Activated T-helper 2 cell treated with anti-CD3 and anti-CD28 coated beads, Interferon-gamma antibody, Interleukin-2, Interleukin-4, amounts not matched to agents 10 μg/mL and 5 μg/mL and 100 μg/mL, durations not matched to agents 14 hours and 24 hours and 36 hours (primary cell): ENCODE results near the gene FLNC. TPM values are rescaled to one million over a fixed set of nuclear protein-coding genes. Genes with fewer than 3 reads are reported as not detected.

Source experiments
- DNase-seq: peaks from one replicate; pipeline ENCODE4 v3.0.0; 2021; ENCODE audit warnings: low spot score
- H3K27ac Mint-ChIP-seq: one replicate; pipeline ENCODE4 v1.8.0; 2021; ENCODE audit warnings: mixed read lengths
- H3K27me3 Mint-ChIP-seq: one replicate; pipeline ENCODE4 v1.8.0; 2021; ENCODE audit warnings: low read depth, mixed read lengths
- H3K36me3 Mint-ChIP-seq: one replicate; pipeline ENCODE4 v1.8.0; 2021; ENCODE audit warnings: low read depth, mixed read lengths
- H3K4me1 Mint-ChIP-seq: one replicate; pipeline ENCODE4 v1.8.0; 2021; ENCODE audit warnings: low read depth, mixed read lengths
- H3K4me3 Mint-ChIP-seq: one replicate; pipeline ENCODE4 v1.8.0; 2021; ENCODE audit warnings: low read depth, mild to moderate bottlenecking, moderate library complexity, mixed read lengths
- H3K9me3 Mint-ChIP-seq: one replicate; pipeline ENCODE4 v1.8.0; 2021; ENCODE audit warnings: mixed read lengths
- intact Hi-C: fragments of 100-400 bp; cut with micrococcal nuclease; formaldehyde crosslinking; loops from one replicate; pipeline ENCODE4 v1.15.1; 2023
- total RNA-seq: library from RNA; stranded (reverse); gene quantifications from 2 replicates; pipeline ENCODE4 v1.2.3, GENCODE V29; 2022

FLNC gene
- total RNA-seq, 1 donor from 2014 or later = not detected

DNA sequence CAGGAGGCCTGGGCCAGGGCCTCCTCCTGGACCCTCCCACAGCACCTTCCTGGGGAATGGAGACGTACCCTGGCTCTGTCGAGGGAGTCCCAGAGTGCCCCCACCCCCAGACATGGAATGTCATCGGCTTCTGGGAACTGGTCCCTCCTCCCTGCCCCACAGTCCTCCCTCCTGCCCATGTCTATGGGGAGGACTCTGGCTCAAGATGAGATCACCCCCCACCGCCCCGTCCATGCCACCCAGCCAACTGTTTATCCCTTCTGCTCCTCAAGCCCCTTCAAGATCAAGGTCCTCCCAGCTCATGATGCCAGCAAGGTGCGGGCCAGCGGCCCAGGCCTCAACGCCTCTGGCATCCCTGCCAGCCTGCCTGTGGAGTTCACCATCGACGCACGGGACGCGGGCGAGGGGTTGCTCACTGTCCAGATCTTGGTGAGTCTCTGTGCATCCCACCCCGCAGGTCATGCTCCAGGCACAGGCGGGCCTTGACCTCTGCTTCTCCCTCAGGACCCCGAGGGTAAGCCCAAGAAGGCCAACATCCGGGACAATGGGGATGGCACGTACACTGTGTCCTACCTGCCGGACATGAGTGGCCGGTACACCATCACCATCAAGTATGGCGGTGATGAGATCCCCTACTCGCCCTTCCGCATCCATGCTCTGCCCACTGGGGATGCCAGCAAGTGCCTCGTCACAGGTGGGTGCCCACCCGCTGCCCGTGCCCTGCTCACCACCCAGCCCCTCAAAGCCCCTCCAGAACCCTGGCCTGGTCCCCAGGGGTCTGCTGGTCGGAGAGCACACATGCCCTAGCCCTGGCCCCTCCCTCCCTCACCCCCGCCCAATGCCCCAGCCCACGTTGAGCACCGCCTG, 18.3 kb downstream of the FLNC start:
- Mint-ChIP-seq H3K36me3 (no peaks in the 10 kb centered on the region), H3K9me3 (no peaks in the 10 kb centered on the region), H3K4me3 (no peak overlapping the region), H3K27me3 (no peaks in the 10 kb centered on the region), H3K4me1 (no peaks in the 10 kb centered on the region), H3K27ac (no peak overlapping the region)
- intact Hi-C loops = no loop called here
- DNase-seq = no peak

DNA sequence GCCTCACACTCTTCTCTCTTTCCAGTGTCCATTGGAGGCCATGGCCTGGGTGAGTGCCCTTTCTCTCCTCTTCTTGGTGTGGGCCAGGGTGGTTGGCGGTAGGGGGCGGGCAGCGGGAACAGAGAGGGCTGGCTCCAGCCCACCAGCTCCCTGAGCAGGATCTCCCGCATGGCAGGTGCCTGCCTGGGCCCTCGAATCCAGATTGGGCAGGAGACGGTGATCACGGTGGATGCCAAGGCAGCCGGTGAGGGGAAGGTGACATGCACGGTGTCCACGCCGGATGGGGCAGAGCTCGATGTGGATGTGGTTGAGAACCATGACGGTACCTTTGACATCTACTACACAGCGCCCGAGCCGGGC, 18.9 kb downstream of the FLNC start:
- Mint-ChIP-seq H3K36me3 (no peaks in the 10 kb centered on the region), H3K27me3 (no peaks in the 10 kb centered on the region), H3K27ac (no peak overlapping the region), H3K4me1 (no peaks in the 10 kb centered on the region), H3K4me3 (no peak overlapping the region), H3K9me3 (no peaks in the 10 kb centered on the region)
- intact Hi-C loops = no loop called here
- no peak for DNase-seq

DNA sequence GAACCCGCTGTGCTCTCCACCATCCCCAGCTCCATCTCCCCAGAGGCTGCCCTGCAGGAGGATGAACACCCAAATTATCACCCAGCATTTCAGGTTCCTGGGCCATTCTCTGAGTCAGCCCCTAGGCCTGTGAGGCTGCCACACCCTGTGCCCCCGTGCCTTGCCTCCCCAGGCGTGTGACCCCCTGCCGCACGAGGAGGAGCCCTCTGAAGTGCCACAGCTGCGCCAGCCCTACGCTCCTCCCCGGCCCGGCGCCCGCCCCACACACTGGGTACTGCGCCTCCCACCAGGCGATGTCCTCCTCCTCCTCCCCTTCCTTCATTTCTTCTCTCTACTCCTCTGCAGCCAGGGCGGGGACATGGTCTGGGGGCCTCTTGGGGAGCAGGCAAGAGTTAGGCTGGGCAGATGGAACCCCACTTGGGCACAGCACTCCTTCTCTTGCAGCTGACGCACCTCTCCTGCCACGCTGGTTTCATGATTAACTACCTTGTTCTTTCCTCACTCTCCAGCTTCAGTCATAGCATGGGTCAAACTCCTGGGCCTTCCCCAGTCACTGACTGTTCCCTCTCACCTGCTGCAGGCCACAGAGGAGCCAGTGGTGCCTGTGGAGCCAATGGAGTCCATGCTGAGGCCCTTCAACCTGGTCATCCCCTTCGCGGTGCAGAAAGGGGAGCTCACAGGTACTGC, 19.7 kb downstream of the FLNC start:
- Mint-ChIP-seq H3K4me1 (no peaks in the 10 kb centered on the region), H3K4me3 (no peak overlapping the region)
- DNase-seq = no peak

DNA sequence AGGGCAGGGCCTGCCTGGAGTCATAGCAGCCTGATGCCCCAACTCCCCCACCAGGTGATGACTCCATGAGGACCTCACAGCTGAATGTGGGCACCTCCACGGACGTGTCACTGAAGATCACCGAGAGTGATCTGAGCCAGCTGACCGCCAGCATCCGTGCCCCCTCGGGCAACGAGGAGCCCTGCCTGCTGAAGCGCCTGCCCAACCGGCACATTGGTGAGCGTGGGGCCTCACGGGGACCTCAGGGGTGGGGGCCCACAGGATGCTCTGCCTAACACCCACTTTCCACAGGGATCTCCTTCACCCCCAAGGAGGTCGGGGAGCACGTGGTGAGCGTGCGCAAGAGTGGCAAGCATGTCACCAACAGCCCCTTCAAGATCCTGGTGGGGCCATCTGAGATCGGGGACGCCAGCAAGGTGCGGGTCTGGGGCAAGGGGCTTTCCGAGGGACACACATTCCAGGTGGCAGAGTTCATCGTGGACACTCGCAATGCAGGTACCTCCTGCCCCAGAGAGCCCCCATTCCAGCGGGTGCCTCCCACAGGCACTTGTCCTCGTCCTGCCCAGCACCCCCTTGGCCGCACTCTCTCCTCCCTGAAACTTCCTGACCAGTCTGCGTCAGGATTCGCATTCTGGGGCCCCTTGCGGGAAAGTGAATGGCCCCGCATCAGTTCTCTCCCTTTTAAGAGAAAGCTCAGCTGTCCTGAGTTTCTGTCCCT, 22.5 kb downstream of the FLNC start:
- H3K27me3 Mint-ChIP-seq = no peaks in the 10 kb centered on the region
- H3K4me1 Mint-ChIP-seq = no peaks in the 10 kb centered on the region
- intact Hi-C loops = no loop called here
- H3K36me3 Mint-ChIP-seq = no peaks in the 10 kb centered on the region
- H3K27ac Mint-ChIP-seq = no peak overlapping the region
- no peak overlapping the region for H3K4me3 Mint-ChIP-seq
- DNase-seq = no peak
- no peaks in the 10 kb centered on the region for H3K9me3 Mint-ChIP-seq

More for the DNA sequence above, 19.7 kb downstream of the FLNC start:
- no peak overlapping the region for H3K27ac Mint-ChIP-seq
- intact Hi-C loops = no loop called here
- H3K36me3 Mint-ChIP-seq = no peaks in the 10 kb centered on the region
- no peaks in the 10 kb centered on the region for H3K27me3 Mint-ChIP-seq
- no peaks in the 10 kb centered on the region for H3K9me3 Mint-ChIP-seq

DNA sequence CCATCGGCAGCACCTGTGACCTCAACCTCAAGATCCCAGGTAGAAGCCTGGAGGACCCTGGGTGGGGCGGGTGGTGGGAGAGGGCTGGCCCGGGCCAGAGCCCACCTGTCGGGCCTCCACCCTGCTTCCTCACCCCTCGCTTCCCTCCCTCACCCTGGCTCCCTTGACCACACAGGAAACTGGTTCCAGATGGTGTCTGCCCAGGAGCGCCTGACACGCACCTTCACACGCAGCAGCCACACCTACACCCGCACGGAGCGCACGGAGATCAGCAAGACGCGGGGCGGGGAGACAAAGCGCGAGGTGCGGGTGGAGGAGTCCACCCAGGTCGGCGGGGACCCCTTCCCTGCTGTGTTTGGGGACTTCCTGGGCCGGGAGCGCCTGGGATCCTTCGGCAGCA, 23.6 kb downstream of the FLNC start:
- no peaks in the 10 kb centered on the region for H3K27me3 Mint-ChIP-seq
- no peaks in the 10 kb centered on the region for H3K4me1 Mint-ChIP-seq
- H3K27ac Mint-ChIP-seq = no peak overlapping the region
- no peaks in the 10 kb centered on the region for H3K9me3 Mint-ChIP-seq
- DNase-seq = no peak
- H3K4me3 Mint-ChIP-seq = no peak overlapping the region
- intact Hi-C loops = no loop called here
- H3K36me3 Mint-ChIP-seq = no peaks in the 10 kb centered on the region

DNA sequence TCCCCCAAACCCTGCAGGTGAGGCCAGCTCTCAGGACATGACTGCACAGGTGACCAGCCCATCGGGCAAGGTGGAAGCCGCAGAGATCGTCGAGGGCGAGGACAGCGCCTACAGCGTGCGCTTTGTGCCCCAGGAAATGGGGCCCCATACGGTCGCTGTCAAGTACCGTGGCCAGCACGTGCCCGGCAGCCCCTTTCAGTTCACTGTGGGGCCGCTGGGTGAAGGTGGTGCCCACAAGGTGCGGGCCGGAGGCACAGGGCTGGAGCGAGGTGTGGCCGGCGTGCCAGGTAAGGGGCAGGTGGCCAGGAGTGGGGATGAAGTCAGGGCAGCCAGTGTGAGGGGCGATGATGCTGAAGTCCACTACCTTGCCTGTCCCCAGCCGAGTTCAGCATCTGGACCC, 24.2 kb downstream of the FLNC start:
- H3K4me3 Mint-ChIP-seq = no peak overlapping the region
- H3K4me1 Mint-ChIP-seq = no peaks in the 10 kb centered on the region
- H3K9me3 Mint-ChIP-seq = no peaks in the 10 kb centered on the region
- no peak for DNase-seq
- no peak overlapping the region for H3K27ac Mint-ChIP-seq
- intact Hi-C loops = no loop called here
- H3K36me3 Mint-ChIP-seq = no peaks in the 10 kb centered on the region
- H3K27me3 Mint-ChIP-seq = no peaks in the 10 kb centered on the region

DNA sequence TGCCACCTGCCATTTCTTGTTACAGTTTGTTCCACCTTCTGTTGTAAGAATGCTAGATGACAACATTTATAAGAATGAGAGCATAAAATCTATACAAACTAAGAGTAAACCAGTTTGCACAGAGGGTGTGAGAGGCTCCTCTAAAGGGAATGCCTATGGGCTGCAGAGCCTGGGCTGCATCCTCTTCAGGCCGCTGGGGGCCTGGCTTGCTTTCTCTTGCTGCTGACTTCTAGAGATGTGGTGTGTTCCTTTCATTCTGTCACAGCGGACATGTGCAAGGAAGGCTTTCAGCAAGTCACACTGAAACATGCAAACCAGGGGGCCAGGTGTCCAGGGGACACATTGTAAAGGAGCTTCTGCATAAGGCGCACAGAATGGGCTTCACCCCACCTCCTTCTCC, 25.4 kb downstream of the FLNC start:
- no peak overlapping the region for H3K4me3 Mint-ChIP-seq

DNA sequence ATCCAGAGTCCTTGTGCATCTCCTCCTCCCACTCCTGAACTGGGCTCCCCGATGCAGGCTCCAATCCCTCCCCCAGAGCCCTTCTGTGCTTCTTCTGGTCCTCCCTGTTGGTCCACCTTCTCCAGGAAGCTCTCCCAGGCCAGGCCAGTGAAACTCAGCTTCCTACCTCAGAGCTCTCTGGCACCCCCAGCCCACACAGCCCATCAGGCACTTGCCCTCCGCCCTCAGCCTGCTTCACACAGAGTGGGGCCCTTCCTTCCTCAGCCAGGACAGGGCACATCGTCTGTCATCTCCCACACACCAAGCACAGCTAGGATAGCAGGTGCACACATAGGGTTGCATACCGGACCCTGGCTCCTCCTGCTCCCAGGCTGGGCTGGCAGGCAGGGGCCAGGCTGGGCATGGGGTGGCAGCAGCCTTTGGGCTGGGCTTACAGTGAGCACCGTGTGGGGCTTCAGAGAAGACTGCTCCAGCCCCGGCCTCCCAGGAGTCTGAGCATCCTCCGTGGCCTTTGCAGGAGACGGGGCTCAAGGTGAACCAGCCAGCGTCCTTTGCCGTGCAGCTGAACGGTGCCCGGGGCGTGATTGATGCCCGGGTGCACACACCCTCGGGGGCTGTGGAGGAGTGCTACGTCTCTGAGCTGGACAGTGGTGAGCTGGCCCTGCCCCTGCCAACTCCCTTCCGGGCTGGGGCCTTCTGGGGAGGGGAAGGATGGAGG, 26.0 kb downstream of the FLNC start:
- H3K9me3 Mint-ChIP-seq = no peaks in the 10 kb centered on the region
- no peak for DNase-seq
- no peaks in the 10 kb centered on the region for H3K4me1 Mint-ChIP-seq
- H3K36me3 Mint-ChIP-seq = no peaks in the 10 kb centered on the region
- no peak overlapping the region for H3K4me3 Mint-ChIP-seq
- H3K27me3 Mint-ChIP-seq = no peaks in the 10 kb centered on the region
- intact Hi-C loops = no loop called here
- H3K27ac Mint-ChIP-seq = no peak overlapping the region

More for the DNA sequence above, 25.4 kb downstream of the FLNC start:
- H3K27ac Mint-ChIP-seq = no peak overlapping the region
- no peaks in the 10 kb centered on the region for H3K4me1 Mint-ChIP-seq
- DNase-seq = no peak
- intact Hi-C loops = no loop called here
- H3K9me3 Mint-ChIP-seq = no peaks in the 10 kb centered on the region
- no peaks in the 10 kb centered on the region for H3K36me3 Mint-ChIP-seq
- no peaks in the 10 kb centered on the region for H3K27me3 Mint-ChIP-seq

DNA sequence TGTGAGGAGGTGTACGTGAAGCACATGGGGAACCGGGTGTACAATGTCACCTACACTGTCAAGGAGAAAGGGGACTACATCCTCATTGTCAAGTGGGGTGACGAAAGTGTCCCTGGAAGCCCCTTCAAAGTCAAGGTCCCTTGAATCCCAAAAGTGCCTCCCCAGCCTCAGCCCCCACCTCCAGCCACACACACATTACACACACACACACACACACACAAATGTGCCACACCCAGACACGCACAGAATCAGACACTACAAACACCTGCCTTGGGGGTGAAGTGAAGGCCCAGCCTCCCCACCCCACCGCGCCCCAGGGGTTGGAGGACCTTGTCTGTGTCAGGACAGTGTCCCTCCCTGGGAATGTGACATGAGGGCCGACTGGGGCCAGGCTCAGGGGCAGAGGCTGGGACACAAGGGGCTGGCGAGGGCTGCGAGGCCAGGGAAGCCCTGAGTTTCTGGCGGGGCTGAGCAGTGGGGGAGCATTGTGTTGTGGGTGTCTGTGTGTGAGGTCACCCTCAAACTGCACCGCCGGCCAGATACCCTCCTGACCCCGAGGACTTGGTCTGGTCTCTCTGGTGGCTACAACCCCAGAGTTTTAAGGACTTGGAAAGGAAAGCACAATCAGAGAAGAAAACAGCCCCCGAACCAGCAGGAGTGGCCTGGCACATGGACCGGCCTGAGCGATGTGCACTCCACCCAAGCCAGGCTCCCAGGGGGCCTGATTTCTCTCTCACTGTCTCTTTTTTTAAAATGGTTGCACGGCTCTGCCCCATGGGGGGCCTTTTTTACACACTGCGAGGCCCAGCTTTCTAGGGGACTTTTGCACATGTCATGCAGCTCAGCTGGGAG, 28.4 kb downstream of the FLNC start:
- Mint-ChIP-seq H3K27ac (no peak overlapping the region), H3K4me3 (no peak overlapping the region), H3K27me3 (no peaks in the 10 kb centered on the region), H3K4me1 (peaks cover 6% of the 10 kb centered on the region), H3K36me3 (peaks cover 3% of the 10 kb centered on the region), H3K9me3 (no peaks in the 10 kb centered on the region)
- intact Hi-C loops = no loop called here
- no peak for DNase-seq

DNA sequence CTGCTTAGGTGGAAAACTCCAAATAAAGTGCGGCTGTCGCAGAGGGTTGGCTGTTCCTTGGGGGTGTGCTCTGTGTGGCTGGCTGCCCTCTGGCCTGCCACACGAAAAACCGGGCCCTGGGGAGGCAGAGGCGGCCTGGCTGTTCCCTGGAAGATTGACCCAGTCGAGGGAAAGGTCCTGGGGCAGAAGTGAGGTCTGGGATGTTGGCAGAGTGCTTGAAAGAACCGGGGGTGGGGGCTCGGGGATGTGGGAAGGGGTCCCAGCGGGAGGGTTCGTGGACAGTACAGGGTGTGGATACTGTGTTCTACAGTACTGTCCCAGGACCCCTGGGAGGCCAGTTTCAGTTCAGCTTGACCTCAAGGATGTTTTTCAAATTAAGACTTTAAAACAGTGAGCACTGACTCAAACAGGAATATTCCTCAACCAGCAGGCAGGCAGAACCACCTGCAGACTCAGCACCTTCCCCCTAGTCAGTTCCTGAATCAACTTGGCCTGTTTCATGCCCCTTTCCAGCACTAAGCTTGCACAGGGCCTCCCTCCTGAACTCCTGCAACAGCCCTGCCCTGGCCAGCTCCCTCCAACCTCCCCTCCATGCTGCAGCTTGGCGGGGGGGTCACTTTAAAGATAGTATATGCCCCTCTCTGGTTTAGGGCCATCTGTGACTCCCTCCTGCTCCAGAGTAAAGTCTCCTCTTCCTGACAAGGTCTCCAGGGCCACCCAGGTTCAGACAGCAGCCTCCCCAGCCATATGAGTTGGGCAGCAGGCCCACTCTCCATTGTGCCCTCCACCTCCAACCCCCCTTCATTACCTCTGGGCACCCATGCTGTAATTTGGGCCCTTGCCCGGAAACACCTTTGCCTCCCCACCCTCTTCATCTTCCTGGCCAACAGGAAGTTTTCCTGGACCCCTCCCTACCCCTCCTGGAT, 29.3 kb downstream of the FLNC start:
- no peaks in the 10 kb centered on the region for H3K9me3 Mint-ChIP-seq
- H3K4me1 Mint-ChIP-seq = peaks cover 10% of the 10 kb centered on the region
- no peak overlapping the region for H3K27ac Mint-ChIP-seq
- H3K27me3 Mint-ChIP-seq = no peaks in the 10 kb centered on the region
- intact Hi-C loops = no loop called here
- H3K36me3 Mint-ChIP-seq = peaks cover 3% of the 10 kb centered on the region
- DNase-seq = no peak
- H3K4me3 Mint-ChIP-seq = no peak overlapping the region
